Stimulated activated CD4-positive, alpha-beta T cell treated with anti-CD3 and anti-CD28 coated beads, Interleukin-15, amount 100 ng/mL, for 48 hours (primary cell): Measurements from ENCODE around the gene VWA3B.

Experiments used
- DNase-seq, 2 donors: peaks; one replicate each; pipeline ENCODE4 v3.0.0-alpha.2; 2020; ENCODE audit warnings: low read depth in 2 of 2

Gene VWA3B

DNA sequence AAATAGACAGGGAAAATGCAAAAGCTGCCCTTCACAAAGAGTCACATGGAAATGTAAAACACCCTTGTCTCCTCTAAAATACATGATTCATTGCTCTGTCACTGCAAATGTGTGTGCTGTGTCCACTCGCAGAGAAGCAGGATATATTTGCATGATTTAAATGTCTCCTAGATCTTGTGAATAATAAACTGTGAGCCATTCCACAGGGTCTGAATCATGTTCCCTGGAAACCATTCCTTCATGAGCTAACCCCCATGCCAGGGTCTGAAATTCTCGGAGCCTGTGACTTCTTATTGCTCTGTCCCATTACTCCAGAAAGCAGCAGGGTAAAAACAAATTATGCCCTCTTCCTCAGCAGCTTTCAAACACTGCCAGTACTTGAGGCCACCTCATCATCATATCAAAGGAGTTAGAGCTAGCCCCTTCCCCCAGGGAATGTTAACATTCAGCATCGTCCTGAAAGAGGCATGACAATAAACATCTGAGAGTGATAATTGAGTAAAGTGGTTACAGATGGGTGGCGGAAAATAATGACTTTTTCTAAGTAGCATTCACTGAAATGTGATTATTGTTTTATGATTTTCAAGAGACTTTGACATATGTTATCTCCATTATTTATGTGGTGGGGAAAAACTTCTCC is 247.6 kb downstream of the VWA3B start:
- no peak for DNase-seq

DNA sequence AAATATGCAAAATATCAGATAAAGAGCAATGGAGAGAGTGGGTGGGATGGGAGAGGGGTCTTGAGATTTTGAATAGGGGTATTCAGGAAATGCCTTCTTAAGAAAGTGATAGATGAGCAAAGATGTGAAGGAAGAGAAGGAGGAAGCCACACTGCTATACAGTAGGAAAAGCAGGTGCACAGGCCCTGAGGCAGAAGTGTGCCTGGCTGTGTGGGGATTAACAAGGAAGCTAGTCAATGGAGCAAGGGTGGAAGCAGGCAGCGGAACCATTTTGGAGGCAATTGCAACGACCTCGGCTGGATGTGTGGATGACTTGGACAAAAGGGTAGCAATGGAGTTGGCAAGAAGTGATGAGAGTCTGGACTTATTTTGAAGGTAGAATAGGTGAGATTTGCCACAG is 248.3 kb downstream of the VWA3B start:
- DNase-seq, result no peak

DNA sequence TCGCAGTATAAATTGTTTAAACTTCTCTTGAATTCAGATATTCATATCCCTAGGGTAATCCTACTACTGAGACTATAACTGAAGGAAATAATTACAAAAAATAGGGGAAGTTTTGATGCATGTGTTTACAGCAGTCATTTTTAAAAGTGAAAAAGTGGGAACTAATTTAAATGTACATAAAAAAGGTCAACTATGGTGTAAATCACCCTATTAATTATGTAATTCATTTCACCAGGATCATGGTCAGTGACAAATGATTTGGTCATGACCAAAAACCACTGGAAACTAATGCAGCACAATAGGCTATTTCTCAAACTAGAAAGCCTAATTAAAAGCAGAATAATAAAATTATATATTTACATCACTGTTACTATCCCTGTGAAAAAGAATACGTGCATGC is 254.3 kb downstream of the VWA3B start:
- DNase-seq, result no peak

DNA sequence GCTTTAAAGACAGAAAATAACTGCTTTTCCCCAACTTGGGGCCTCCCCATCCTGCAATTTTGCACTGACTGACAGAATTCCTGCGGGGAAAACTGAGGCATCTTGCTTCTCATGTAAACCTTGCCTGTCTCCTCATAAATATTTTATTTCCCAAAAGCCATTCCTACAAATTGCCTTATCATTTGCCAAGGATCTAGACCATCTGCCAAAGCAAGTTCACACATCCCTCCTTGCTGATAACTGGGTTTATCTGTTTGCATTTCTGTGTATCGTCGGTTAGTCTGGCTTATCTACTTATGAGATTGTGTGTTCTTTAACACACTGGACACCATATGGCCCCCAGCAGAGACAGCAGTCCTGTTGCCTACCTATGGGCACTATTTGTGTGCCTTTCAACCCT is 256.3 kb downstream of the VWA3B start:
- no peak for DNase-seq

DNA sequence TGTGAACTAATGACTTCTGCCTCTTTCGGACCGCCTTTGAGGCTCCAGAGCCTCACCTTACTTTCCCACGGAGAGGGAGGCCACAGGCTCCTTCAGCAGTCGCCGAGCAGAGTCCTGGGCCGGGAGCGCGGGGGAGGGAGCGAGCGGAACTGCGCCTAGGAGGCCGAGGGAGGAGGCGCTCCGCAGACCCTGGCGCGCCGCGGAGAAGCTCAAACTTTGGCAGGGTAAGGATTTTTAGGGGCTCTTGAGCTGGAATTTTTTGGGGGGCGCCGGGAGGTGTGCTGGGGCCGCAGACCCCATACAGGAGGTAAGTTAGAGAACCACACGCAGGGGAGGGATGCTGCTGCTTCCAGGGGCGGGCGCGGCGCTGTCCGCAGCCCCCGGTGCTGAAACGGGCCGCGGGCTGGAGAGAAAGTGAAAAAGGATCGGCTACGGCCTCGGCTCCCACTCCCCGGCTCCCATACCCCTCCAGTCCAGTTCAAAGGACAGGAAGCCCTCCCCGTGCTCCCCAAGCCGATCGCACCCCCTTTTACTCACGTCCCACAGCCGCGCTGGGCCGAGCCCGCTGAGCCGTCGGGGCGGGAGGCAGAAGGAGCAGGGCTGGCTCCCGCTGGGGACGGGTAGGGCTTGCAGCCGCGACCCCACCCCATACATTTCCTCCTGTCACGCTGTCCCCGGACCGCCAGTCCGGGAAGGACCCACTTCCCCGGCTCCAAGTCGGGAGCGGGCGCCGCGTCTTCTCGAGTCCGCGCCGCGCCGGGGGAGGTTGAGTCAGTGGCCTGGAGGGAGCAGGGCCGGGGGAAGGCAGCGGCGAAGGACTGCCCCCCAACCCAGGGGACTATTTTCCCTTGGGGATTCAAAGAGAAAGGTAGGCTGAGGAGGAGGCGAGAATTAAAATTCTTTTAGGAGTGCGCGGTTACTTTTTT is 259.6 kb downstream of the VWA3B start, which contains the start of gene CNGA3:
Gene CNGA3, plus strand, starts transcription at position 146 of the 926 bp plus-strand sequence. CDS start 23,520 bp downstream, outside the sequence.
- no peak for DNase-seq

DNA sequence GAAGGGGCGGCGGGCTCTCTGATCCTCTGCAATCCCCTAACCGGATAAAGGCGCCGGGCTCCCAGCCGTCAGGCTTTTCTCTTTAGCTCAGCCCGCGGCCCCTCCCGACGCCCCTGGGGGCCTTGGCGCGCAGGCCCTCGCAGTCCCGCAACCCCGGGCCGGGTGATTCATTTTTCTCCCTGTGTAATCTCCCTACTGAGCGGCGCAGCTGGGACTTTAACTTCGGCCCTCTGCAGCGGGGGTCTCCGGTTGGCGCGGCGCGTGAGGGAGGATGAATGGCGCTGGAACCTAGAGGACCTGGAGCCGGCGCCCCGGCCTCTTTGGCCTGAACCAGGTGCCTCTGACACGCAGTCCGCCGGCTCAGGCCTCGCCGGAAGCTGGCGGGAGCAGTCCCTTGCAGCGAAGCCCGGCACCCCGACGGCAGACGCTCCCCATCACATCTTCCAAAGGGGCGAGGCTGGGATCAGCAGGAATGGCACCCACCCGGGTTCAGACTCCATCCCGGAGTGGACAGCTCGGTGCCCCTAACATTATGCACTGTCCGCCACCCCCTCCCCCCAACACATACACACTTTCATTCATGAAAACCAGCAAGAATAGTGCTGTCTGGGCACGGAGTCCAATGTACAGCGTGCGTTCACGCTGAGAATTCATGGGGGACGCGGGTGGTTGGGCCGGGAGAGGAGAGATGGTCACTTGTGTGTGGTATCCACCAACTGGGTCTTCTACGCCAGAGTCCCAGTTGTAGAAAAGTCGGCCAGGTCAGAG is 260.5 kb downstream of the VWA3B start:
- no peak for DNase-seq

DNA sequence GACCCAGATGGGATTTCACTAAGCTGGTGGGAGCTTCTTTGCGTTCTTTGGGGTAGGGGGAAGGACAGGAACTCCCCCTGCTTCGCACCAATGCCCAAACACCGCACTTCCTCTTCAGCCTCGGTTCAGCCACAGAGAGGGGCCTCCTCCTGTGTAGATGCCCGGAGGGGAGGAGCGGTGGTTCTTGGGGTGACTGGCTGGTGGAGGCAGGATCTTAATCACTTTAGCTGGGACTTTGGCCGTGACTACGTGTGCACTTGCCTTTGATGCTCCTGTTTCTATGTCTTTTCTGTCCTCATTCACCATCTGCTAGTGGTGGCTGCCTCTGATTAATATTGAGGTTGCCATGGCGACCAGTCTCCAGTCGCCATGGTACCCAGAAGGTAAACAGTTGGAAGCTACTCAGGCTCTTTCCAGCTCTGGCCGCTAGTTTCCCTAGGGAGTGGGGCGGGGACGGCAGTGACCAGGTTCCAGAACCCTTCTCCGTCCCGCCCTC is 261.1 kb downstream of the VWA3B start:
- DNase-seq, result no peak

DNA sequence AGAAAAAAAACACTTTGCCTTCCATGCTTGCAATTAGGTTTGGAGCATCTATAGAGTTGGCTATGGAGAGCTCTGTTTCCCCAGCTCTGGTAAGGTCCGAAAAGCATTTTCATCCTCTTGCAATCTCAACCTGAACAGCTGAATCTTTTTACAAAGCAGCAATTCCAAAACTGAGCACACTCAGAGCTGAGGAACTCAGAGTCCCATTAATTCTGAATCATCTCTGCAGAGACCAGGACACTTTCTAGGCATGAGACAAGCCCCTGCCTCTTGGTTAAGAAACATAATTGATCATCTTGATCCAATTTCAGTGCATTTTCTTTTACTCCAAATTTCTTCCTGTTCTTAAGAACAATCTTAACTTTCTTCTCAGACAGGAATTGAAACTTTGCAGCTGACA is 263.4 kb downstream of the VWA3B start:
- no peak for DNase-seq

DNA sequence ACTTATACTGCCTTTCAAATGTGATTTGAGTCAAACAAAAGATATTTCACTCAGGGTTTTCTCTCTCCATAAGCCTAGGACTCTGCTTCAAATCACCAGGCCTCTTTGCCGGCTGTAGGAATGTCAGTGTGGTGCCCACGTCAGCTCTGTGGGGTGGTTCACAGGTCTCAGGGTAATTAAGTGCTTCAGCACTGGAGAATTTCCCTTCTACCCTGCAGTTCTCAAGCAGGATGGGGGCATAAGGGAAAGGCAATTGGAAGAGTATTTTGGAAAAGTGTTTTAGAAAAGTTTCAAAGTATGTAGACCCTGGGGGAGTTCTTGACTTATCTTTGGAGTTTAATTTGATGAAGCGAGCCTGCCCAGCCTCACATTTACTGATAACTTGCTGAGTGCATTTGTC is 268.9 kb downstream of the VWA3B start:
- DNase-seq, result no peak

DNA sequence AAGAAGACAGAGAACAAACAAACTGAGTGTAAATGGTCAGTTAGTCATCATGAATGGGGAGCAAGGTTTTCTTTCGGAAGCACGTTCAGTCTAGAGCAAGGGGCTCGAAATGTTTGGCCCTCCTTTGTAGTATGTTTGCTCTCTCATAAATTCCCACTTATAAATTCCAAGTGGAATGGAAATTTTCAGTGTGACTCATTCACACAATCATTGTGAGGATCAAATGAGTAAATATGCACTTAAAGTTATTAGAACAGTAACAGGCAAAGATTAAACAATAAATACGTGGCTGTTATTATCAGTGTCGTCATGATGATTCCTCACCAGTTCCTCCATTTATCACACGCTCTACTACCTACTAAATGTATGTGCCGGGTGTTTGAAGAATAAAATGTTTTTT is 269.8 kb downstream of the VWA3B start:
- DNase-seq, result no peak

DNA sequence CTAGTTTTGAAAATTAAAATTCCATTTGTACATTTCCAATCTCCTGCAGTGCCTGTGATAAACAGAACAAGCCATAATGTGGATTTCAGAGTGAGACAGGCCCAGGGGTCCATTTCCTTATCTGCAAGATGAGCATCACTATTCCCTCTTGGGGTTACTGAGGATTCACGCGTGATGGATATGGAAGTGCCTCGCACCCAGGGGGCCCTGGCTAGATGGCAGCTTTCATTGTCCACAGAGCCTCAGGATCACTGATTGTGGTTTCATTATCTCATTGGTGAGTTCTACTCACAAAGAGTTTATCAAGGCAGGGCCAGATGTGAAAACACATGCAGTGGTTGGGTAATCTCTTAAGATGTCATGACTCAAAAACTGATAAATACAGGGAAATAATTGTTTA is 270.9 kb downstream of the VWA3B start:
- no peak for DNase-seq

DNA sequence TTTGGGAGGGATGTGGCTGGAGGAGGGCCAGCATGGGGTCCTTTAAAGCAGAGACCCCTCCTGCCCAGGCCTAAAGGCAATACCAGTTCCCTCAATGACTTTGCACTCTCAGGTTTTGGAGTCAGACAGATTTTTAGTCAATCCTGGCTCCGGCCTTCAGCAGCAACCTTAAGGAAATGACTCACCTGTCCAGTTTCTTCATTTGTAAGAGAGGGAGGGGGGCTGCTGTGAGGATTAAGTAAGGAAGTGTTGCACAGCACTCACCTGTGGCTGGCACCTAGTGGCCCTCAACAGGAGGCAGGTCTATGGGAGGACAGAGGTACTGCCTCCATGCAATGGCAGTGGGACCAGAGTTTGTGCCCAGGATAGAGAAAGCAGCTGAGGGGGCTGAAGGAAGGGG is 273.0 kb downstream of the VWA3B start:
- no peak for DNase-seq
